Pancreas (tissue), 10 donors: ENCODE results near the gene NOXRED1. TPM values are rescaled to one million over a fixed set of nuclear protein-coding genes. Genes with fewer than 3 reads are reported as not detected.

Experiments used
- ATAC-seq, 4 donors: fragments of 200-7000 bp; cut with Tn5 transposase; one replicate each; pipeline versions ENCODE4 v1.8.0 to v1.9.1; 2020; ENCODE audit warnings: mild to moderate bottlenecking in 4 of 4, moderate library complexity in 4 of 4
- DNase-seq, 6 donors: peaks; one replicate each; pipeline ENCODE4 v3.0.0-alpha.2; 2020
- FAIRE-seq: peaks from 2 replicates; lab custom pipeline; 2012; peaks lifted over from hg19 to GRCh38; lab: Jason Lieb, UNC
- H3K27ac ChIP-seq, 4 donors: fragments of 200-600 bp; sonication (generic); 1 replicate in 3 of 4; 2 replicates in 1 of 4; pipeline versions ENCODE4 v1.5.0 to v1.8.0; 2020
- H3K27me3 ChIP-seq, 4 donors: fragments of 200-600 bp; one replicate each; pipeline ENCODE4 v1.8.0; 2021
- H3K36me3 ChIP-seq, 3 donors: fragments of 200-600 bp; sonication (generic) in 1 of 3; one replicate each; pipeline versions ENCODE4 v1.5.0 to v1.8.0; 2020 to 2021
- H3K4me1 ChIP-seq, 3 donors: fragments of 200-600 bp; one replicate each; pipeline ENCODE4 v1.8.0; 2021
- H3K4me3 ChIP-seq, 4 donors: fragments of 200-600 bp; sonication (generic) in 2 of 4; one replicate each; pipeline versions ENCODE4 v1.5.0 to v1.8.0; 2020 to 2021
- H3K9me3 ChIP-seq, 4 donors: fragments of 200-600 bp; one replicate each; pipeline ENCODE4 v1.8.0; 2021
- WGBS, 2 donors: extraction: QIAGEN DNeasy Blood & Tissue Kit; methylation state at CpG; one replicate each; pipeline ENCODE4 v1.1.7; 2013; 5-methylcytosine and 5-hydroxymethylcytosine counted together
- intact Hi-C, 3 donors: fragments of 100-400 bp; cut with DNase I; formaldehyde crosslinking; loops; one replicate each; pipeline versions ENCODE4 v1.11.1 to v1.14.2; 2022
- polyA plus RNA-seq, 2 donors: library from polyadenylated mRNA; stranded (reverse); fragments of 200-250 nt; gene quantifications; one replicate each; pipeline ENCODE4 v1.2.3, GENCODE V29; 2013
- total RNA-seq, 6 donors: library from RNA; stranded (reverse); fragmentation: NEBNext Ultra II Directional in 4 of 6; extraction: Animal tissue kit (Norgen Biotek cat#: 25700) in 4 of 6; gene quantifications; one replicate each; pipeline versions ENCODE4 v1.2.1 to v1.2.4, GENCODE V29; 2021 to 2023
- TF ChIP-seq, protein P1 (sequence below), 4 donors: fragments of 200-600 bp; sonication (generic) in 3 of 4; IDR thresholded peaks; one replicate each; pipeline versions ENCODE4 v1.5.0 to v1.8.0; 2021; ENCODE audit warnings: antibody characterized with exemption in 4 of 4
- donor health status: healthy with polysubstance abuse.
- donor health status: DM: no; HTN: no; CAD: no; lungs with moderate emphysema.
- donor health status: DM: no; HTN: no; CAD: no.
- donor health status: control.
- donor health status: control.
- donor health status: Bipolar disorder and iron deficiency.
- donor health status: DM: yes; HTN: yes; CAD: no.
- donor health status: DM: no; HTN: no; CAD: no.
- donor health status: DM: no; HTN: no; CAD: no.
- donor health status: DM: yes; HTN: yes; CAD: no.

The NOXRED1 gene
- total and polyA plus RNA-seq, 8 donors = 0.16 to 0.77 (median 0.43) TPM

DNA sequence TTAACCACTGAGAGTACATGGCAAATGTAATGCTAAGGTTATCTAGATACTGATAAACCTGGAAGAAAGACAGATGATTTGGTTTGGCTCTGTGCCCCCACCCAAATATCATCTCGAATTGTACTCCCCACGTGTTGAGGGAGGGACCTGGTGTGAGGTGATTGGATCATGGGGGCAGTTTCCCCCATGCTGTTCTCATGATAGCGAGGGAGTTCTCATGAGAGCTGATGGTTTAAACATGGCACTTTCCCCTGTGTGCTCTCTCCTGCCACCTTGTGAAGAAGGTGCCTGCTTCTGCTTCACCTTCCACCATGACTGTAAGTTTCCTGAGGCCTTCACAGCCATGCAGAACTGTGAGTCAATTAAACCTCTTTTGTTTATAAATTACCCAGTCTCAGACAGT lies 14.2 kb downstream of the NOXRED1 start:
- no peaks in the 10 kb centered on the region for H3K9me3 ChIP-seq
- TF ChIP-seq, protein P1, sequence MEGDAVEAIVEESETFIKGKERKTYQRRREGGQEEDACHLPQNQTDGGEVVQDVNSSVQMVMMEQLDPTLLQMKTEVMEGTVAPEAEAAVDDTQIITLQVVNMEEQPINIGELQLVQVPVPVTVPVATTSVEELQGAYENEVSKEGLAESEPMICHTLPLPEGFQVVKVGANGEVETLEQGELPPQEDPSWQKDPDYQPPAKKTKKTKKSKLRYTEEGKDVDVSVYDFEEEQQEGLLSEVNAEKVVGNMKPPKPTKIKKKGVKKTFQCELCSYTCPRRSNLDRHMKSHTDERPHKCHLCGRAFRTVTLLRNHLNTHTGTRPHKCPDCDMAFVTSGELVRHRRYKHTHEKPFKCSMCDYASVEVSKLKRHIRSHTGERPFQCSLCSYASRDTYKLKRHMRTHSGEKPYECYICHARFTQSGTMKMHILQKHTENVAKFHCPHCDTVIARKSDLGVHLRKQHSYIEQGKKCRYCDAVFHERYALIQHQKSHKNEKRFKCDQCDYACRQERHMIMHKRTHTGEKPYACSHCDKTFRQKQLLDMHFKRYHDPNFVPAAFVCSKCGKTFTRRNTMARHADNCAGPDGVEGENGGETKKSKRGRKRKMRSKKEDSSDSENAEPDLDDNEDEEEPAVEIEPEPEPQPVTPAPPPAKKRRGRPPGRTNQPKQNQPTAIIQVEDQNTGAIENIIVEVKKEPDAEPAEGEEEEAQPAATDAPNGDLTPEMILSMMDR (IDR thresholded peaks at IDR 0.05) = no peak
- H3K27me3 ChIP-seq = no peaks in the 10 kb centered on the region
- intact Hi-C loops = no loop called here
- WGBS, 2 donors = 46 to 47% methylated on average over 3 of the region's 3 CpGs
- H3K4me3 ChIP-seq = no peak overlapping the region
- no peaks in the 10 kb centered on the region for H3K36me3 ChIP-seq
- ATAC-seq (no peak), DNase-seq (no peak), FAIRE-seq (no peak)
- H3K27ac ChIP-seq = no peak overlapping the region
- H3K4me1 ChIP-seq = no peaks in the 10 kb centered on the region

DNA sequence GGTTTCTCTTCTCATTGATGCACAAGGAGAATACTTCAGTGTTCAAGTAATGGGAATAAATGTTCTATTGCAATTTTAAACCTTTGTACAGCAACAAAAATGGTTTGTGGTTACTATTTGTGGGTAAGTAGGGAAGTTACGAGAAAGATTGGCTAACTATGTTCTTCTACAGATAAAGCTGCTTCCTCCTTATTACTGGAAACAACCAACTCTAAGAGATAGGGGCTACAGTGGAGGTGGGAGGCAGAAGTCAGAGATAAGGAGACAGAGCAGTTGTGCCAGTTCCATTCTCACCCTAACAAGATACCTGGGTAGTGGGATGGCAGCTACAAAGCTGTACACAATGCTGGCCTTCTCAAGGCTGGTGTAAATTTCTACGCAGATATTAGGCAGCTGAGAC lies 16.2 kb downstream of the NOXRED1 start:
- DNase-seq = no peak
- FAIRE-seq = no peak
- 87 to 89% methylated on average over 2 of the region's 2 CpGs for WGBS, 2 donors
- Histone ChIP-seq H3K4me3 (no peak overlapping the region), H3K9me3 (no peaks in the 10 kb centered on the region), H3K4me1 (no peaks in the 10 kb centered on the region), H3K27me3 (no peaks in the 10 kb centered on the region), H3K27ac (no peak overlapping the region), H3K36me3 (no peaks in the 10 kb centered on the region)
- ATAC-seq = peak in 1 of 4 donors; percentile 38
- TF ChIP-seq, protein P1 (IDR thresholded peaks at IDR 0.05) = no peak
- intact Hi-C loops = no loop called here

- DNase-seq = no peak
- H3K4me3 ChIP-seq = no peak overlapping the region
- intact Hi-C loops = no loop called here
- no peak overlapping the region for H3K27ac ChIP-seq
- WGBS, 2 donors = 59 to 79% methylated on average over 6 of the region's 6 CpGs
- no peak for FAIRE-seq
- H3K4me1 ChIP-seq = no peaks in the 10 kb centered on the region
- no peaks in the 10 kb centered on the region for H3K9me3 ChIP-seq
- no peaks in the 10 kb centered on the region for H3K27me3 ChIP-seq
- H3K36me3 ChIP-seq = no peaks in the 10 kb centered on the region
- TF ChIP-seq, protein P1 (IDR thresholded peaks at IDR 0.05) = no peak
- no peak for ATAC-seq
These were observed 16.6 kb downstream of the NOXRED1 start for GRCh38 chr14:77406718-77407117.

- no peak overlapping the region for H3K27ac ChIP-seq
- TF ChIP-seq, protein P1 (IDR thresholded peaks at IDR 0.05) = no peak
- intact Hi-C loops = no loop called here
- WGBS, 2 donors = 47 to 73% methylated on average over 3 of the region's 3 CpGs
- DNase-seq (no peak), ATAC-seq (no peak), FAIRE-seq (no peak)
- H3K9me3 ChIP-seq = no peaks in the 10 kb centered on the region
- H3K36me3 ChIP-seq = no peaks in the 10 kb centered on the region
- no peak overlapping the region for H3K4me3 ChIP-seq
- no peaks in the 10 kb centered on the region for H3K27me3 ChIP-seq
- H3K4me1 ChIP-seq = no peaks in the 10 kb centered on the region
These were observed 17.2 kb downstream of the NOXRED1 start for GRCh38 chr14:77406086-77406485.

DNA sequence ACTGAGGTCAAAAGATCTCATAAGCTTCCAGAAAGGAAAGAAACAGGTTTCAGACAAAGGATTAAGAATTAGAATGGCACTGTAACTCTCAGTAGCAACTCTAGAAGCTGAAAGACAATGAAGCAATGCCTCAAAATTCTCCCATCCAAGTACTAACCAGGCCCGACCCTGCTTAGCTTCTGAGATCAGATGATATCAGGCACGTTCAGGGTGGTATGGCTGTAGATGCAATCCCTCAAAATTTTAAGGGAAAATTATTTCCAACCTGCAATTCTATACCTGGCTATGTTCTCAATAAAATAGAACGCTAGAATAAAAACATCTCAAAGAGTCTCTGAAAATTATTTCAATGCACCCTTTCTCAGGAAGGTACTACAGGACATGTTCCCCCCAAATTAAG lies 19.6 kb downstream of the NOXRED1 start:
- 75 to 93% methylated on average over 3 of the region's 3 CpGs for WGBS, 2 donors
- H3K36me3 ChIP-seq = no peaks in the 10 kb centered on the region
- H3K27me3 ChIP-seq = no peaks in the 10 kb centered on the region
- ATAC-seq (no peak), DNase-seq (no peak), FAIRE-seq (no peak)
- H3K27ac ChIP-seq = no peak overlapping the region
- H3K9me3 ChIP-seq = no peaks in the 10 kb centered on the region
- H3K4me3 ChIP-seq = no peak overlapping the region
- no peaks in the 10 kb centered on the region for H3K4me1 ChIP-seq
- TF ChIP-seq, protein P1 (IDR thresholded peaks at IDR 0.05) = no peak
- intact Hi-C loops = no loop called here
